ENCODE measurements around the gene DTNB. TPM values are rescaled to one million over a fixed set of nuclear protein-coding genes. Genes with fewer than 3 reads are reported as not detected.

The DTNB gene
- total RNA-seq, 1 donor from 2014 or later, result 9.2 TPM

DNA sequence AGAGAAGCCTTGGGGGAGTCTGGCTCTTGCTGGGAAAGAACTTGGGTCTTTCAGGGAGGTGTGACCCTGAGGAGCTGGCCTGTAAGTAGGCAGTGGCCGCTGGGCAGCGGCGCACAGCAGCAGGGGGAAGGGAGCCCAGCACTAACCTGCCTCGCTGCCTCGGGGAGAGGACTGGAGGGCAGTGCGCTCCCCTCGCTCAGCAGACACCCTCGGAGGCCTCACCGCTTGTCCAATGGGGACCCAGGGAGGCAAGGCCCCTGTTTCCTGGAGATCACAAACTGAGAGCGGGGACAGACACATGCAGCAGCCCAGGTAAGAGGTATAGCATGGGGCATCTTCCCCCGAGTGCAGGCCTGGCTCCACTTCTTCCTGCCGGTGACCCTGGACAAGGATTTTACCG lies 335.0 kb downstream of the DTNB start:
- no peak for DNase-seq

DNA sequence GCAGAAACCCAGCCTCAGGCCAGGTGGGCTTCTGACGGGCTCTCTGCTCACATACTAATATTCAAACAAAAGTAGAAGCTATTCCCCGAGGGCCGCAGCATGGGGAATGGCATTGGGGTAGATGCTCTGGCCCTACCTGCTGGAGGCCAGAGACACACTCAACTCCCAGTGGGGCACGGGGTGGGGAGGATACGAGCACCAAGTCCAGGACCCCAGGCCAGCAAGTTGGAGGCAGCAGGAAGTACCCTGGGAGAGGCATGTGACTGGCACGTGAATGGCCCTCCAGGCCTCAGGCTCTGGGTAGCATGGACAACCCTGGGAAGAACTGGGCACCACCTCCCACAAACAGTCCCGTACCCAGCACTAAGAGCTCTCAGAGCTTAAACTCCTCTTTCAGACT lies 335.5 kb downstream of the DTNB start:
- DNase-seq, result no peak

DNA sequence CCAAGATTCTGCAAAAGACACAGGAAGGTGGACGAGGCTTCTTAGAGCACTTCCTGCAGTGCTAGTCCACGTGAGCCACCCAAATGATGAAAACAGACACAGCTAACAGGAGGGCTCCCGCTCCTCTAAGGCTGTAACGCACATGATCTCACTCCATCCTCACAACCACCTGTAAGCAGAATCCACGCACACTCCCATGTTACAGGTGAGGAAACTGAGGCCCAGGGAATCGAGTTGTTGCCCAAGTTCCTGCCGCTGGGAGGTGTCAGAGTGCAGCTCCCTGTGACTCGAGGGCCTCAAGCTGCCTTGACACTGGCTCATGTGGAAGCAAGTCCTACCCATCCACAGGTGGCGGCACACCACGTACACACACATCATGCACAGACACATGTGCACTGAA lies 336.1 kb downstream of the DTNB start:
- no peak for DNase-seq

DNA sequence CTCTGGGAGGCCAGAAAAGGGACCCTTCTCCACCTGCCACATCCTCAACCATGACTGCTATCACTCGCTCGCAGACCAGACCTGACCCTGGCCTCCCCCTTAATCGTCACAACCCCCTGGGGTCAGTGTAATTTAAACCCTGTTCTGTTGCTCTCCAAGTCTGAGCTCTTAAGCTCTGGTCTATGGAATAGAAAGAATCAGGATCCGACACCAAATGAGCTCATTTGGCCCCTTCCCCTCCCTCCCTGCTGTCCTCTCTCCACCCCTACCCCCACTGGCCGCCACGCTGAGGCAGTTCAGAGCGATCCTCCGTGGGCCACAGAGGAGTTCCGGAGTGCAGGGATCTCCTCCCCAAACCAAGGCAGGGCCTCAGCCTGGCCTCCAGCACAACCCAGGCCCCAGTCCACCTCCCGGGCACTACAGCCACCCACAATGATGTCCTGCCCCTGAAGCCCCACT lies 337.0 kb downstream of the DTNB start:
- no peak for DNase-seq

DNA sequence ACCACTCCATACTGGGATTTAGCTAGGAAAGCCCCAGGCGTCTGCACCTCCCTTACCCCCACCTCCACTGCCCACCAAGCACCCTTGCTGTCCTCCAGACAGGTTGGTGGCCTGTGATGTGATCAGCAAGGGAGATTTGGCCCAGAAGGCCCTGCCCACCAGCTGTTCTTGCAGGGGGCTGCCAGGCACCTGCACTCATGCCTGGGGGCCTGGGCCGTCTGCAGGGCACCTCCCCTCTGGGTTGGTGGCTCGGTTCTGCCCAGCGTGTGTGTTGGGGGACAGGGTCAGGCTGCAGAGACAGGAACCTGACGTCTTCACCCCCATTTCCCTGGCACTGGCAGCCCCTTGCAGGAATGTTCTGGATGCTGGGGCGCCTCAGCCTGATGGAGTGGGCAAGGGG lies 337.4 kb downstream of the DTNB start:
- DNase-seq, result no peak

DNA sequence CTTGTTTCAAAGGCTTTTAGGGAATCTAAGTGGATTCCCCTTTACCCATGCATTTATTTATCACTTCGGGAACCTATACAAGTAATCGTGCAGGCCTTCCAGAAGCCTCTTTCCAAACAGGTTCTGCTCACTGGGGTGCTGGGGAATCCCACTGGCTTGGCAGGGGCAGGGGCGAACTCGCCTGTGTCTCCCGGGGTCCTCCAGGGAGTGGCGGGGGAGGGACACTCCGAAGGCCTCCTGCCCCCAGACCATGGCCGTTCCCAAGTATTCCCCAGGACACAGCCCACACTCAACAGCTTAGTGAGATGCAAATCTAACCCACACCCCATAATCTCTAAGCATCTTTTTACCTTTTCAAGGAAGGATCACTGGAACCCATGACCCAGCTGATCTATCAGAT lies 338.2 kb downstream of the DTNB start:
- DNase-seq, result no peak

DNA sequence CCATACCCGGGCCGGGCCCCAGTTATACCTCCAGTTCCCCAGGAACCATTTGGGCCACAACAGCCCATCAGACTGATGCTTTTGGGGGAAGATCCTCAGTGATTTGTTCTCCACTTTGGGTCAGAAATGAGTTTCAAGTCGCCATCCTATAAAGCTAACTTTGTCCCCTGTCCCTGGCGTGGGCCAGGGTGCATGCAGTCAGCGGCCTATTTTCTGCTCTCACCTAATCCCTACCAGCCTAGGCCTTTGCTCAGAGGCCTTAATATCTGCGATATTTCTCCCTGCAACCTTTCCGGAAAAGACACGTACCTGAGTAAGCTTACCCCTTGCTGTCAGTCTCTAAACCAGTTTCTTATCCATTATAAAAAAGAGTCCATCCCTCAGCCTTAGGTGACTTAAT lies 338.9 kb downstream of the DTNB start:
- no peak for DNase-seq

DNA sequence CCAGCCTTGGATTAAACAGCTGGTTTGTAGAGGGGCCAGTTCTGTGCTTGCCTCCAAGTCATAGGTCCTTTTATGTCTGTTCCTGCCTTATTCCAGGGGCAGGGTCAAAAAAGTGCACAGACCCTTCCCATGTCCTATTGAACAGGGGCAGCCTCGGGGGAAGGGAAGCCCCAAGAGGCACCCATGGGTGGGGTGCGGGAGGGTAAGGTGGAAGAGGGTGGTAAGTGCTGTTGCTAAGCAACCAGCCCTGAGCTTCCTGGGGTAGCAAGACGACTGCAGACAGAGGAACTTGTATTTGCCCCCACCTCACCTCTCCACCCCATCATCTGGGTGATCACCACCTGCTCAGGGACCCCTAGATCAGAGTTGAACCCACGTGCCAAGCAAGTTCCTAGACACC lies 339.4 kb downstream of the DTNB start:
- no peak for DNase-seq

DNA sequence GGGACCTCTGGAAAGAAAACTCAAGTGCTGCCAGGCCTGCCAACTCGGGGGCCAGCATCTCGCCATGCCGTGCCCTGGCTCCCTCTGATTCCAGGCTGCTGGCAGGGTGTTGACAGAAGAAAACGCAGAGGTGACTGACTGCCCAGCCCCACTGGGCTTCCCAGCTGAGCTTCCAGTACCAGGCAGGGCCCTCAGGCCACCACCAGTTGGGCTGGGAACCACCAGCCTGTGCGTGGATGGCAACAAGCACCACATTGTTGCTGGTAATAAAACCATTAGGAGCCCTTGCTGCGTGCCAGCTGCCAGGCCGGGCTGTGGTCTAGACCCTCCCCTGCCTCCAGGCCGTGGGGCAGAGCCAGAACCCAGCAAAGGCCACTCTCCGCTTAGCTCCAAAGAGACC lies 340.8 kb downstream of the DTNB start:
- no peak for DNase-seq

DNA sequence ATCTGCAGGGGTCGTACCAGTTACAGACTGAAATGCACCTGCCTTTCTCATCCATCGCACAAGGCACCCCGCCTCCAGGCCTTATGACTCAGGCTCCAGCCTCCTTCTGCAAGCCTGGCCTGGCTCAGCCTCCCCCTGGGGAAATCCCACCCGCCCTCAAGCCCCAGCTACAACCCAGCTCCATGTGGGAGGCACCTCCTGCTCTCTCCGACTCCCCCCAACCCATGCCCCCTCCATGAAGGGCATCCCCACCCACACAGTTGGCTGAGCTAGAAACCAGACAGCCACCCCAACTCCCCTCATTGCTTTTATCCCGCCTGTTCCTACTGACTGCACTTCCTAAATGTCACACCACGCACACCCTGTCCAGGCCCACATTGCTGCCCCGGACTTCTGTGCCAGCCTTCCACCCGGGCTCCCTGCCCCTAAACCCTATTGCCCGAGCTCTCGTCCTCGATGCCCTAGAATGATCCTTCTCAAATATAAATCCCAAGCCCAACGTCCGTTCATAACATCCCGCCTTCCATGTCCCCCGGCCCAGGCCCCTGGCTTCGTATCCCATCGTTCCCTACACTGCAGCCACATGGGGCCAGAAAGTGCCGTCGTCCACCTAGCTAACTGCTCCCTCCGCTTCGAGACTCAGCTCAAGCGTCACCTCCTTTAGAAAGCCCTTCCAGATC lies 341.6 kb downstream of the DTNB start:
- no peak for DNase-seq

DNA sequence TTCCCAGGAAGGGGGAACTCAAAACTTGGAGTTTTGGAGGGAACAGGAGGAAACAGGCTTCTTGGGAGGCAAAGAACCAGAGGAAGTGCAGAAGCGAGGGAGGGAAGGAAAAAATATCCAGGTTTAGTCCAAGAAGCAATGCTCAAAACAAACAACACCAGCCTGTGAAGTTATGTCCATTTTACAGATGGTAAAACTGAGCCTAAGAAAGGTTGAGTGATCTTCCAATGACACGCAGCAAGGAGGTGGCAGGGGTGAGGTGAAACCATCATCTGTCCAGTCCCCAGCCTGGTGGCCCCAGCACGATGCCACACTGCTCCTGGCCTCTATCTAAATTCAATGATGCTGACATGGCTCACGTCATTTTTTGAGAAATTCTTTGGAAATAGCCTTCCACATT lies 342.4 kb downstream of the DTNB start:
- no peak for DNase-seq

DNA sequence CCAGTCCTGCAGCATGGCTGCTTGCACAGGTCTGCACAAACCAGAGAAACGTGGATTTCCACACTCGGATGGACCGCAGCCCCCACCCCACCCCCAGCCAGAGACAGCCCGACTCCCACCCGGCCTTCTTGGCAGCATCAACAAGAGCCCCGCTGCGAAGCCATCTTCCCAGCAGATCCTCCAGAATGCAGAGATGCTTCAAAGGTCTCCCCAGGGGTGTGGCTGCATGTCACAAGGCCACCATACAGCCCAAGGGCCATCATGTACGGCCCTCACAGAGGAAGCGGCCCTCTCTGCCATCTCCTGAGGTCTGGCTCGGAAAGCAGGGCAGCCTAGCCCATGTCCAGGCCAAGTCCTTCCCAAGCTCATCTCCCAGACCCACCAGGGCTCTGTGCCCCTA lies 343.1 kb downstream of the DTNB start:
- no peak for DNase-seq

DNA sequence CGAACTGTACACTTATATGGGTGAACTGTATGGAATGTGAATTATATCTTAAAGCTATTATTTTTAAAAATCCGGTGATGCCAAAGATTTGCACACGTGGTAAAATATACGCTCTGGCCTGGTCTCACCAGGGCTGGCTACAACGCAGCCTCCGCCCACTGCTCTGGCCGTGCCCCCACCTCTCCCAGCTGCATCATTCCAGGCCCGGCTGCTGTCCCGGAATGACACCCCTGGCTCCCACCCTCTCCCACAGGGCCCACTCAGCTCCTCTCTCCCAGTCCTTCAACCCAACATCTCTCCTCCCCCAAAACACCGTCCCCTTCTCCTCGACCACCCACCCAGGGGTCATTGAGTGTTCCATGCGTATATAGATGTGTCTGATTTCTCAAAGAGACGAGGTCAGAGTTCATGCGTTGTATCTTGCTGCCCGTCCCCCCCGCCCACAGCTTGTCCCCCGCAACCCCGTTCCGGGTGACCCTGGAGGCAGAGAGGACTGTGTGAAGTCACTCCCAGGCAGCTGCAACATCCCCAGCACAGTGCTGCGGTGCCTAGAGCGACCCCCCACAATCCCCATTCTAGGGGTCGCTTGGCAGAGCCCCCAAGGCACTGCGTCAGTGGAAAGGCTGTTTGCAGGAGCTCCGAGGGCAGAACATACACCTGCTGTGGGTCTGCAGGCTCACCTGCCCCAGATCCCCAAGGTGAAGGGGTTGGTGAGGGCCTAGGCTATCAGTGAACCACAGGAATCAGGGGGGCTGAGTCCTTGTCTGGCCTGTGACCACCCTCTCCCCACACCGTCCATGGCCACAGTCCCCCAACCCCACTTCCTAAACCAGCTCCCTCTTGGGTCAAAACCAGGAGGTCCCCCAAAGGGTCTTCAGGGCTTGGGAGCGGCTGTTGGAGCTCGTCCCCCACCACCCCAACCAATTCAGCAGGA lies 345.0 kb downstream of the DTNB start:
- no peak for DNase-seq

Small RNAs within 50 kb of the gene (small RNA-seq; reads per million reads assigned to genes)
- gene MIR1301 (ENCODE audit: low replicate concordance) (2.3 reads per million, percentile 87 among the genes with 10 or more reads in this experiment), gene RF00019 (ENCODE audit: low replicate concordance) (not detected)

Other genes with a start within 250 kb of the DTNB start
- gene ASXL2, start 204.9 kb upstream of the DTNB start, total RNA-seq, result 9.9 TPM